ENCODE data around the gene CSNK1G3.

The CSNK1G3 gene

GRCh38 chr5:123514615-123515355, 2.8 kb downstream of the CSNK1G3 start:
- DNase-seq (ENCODE audit: low read depth in 2 of 2): no peak

GRCh38 chr5:123515904-123516303, 3.9 kb downstream of the CSNK1G3 start:
- no peak for DNase-seq (ENCODE audit: low read depth in 2 of 2)

- DNase-seq (ENCODE audit: low read depth in 2 of 2): no peak
These were observed 5.5 kb downstream of the CSNK1G3 start for GRCh38 chr5:123517476-123517875.

GRCh38 chr5:123518111-123518510, 6.1 kb downstream of the CSNK1G3 start:
- no peak for DNase-seq (ENCODE audit: low read depth in 2 of 2)

- no peak for DNase-seq (ENCODE audit: low read depth in 2 of 2)
These were observed 8.8 kb downstream of the CSNK1G3 start for GRCh38 chr5:123520677-123521247.

GRCh38 chr5:123524146-123524545, 12.2 kb downstream of the CSNK1G3 start:
- no peak for DNase-seq (ENCODE audit: low read depth in 2 of 2)

GRCh38 chr5:123527190-123527589, 15.2 kb downstream of the CSNK1G3 start:
- no peak for DNase-seq (ENCODE audit: low read depth in 2 of 2)

GRCh38 chr5:123528065-123528464, 16.1 kb downstream of the CSNK1G3 start:
- DNase-seq (ENCODE audit: low read depth in 2 of 2): no peak

GRCh38 chr5:123528878-123529277, 16.9 kb downstream of the CSNK1G3 start:
- DNase-seq (ENCODE audit: low read depth in 2 of 2): no peak

GRCh38 chr5:123530728-123531127, 18.8 kb downstream of the CSNK1G3 start:
- no peak for DNase-seq (ENCODE audit: low read depth in 2 of 2)

GRCh38 chr5:123535648-123536047, 23.7 kb downstream of the CSNK1G3 start:
- DNase-seq (ENCODE audit: low read depth in 2 of 2): no peak

GRCh38 chr5:123537256-123537655, 25.3 kb downstream of the CSNK1G3 start:
- DNase-seq (ENCODE audit: low read depth in 2 of 2): no peak

- no peak for DNase-seq (ENCODE audit: low read depth in 2 of 2)
These were observed 25.9 kb downstream of the CSNK1G3 start for GRCh38 chr5:123537845-123538244.

GRCh38 chr5:123538670-123539459, 26.9 kb downstream of the CSNK1G3 start:
- no peak for DNase-seq (ENCODE audit: low read depth in 2 of 2)

GRCh38 chr5:123540534-123540933, 28.6 kb downstream of the CSNK1G3 start:
- no peak for DNase-seq (ENCODE audit: low read depth in 2 of 2)

- DNase-seq (ENCODE audit: low read depth in 2 of 2): no peak
These were observed 31.5 kb downstream of the CSNK1G3 start for GRCh38 chr5:123543438-123543837.

- no peak for DNase-seq (ENCODE audit: low read depth in 2 of 2)
These were observed 33.5 kb downstream of the CSNK1G3 start for GRCh38 chr5:123545506-123545905.

GRCh38 chr5:123546657-123547056, 34.7 kb downstream of the CSNK1G3 start:
- DNase-seq (ENCODE audit: low read depth in 2 of 2): no peak

GRCh38 chr5:123549256-123549904, 37.4 kb downstream of the CSNK1G3 start:
- peak; percentile 6 to 13 for DNase-seq (ENCODE audit: low read depth in 2 of 2)

GRCh38 chr5:123554601-123555000, 42.6 kb downstream of the CSNK1G3 start:
- DNase-seq (ENCODE audit: low read depth in 2 of 2): no peak

- no peak for DNase-seq (ENCODE audit: low read depth in 2 of 2)
These were observed 45.9 kb downstream of the CSNK1G3 start for GRCh38 chr5:123557907-123558306.

- no peak for DNase-seq (ENCODE audit: low read depth in 2 of 2)
These were observed 46.9 kb downstream of the CSNK1G3 start for GRCh38 chr5:123558762-123559433.
